T-helper 1 cell (primary cell): ENCODE data around the gene ATP11A.
A peak's percentile ranks its signal among the peaks of the same experiment; 100 is the strongest.
"Not testable (repeated sequence)": the region's sequence is repeated elsewhere in the genome, so short reads cannot be mapped to it uniquely, and the experiment has no call there.

Experiments
- DNase-seq, 5 donors: peaks; one replicate each; pipeline ENCODE4 v3.0.0-alpha.2; 2012 to 2020

ATP11A gene

DNA sequence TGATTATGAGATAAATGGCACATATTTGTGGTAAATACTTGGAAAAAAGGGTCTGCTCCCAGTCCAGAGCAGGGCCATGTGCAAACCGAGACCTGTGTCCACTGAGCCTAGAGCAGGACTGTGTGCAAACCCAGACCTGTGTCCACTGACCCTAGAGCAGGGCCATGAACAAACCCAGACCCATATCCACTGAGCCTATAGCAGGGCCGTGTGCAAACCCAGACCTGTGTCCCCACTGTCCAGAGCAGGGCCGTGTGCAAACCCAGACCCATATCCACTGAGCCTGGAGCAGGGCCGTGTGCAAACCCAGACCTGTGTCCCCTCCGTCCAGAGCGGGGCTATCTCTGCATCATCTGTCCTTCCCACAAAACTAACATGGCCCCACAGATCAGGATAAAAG lies 136.0 kb downstream of the ATP11A start:
- DNase-seq = no peak

DNA sequence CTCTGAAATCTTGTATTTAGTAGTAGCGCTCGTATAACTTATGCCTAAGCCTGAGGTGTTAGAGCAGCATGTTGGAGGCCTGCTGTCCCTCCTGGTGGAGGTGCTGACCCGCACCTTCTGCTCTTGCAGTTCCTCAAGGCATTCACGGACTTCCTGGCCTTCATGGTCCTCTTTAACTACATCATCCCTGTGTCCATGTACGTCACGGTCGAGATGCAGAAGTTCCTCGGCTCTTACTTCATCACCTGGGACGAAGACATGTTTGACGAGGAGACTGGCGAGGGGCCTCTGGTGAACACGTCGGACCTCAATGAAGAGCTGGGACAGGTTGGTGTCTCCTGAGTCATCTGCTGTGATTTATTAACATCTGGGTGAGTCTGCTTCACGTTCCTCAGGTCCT lies 136.7 kb downstream of the ATP11A start:
- DNase-seq = no peak

DNA sequence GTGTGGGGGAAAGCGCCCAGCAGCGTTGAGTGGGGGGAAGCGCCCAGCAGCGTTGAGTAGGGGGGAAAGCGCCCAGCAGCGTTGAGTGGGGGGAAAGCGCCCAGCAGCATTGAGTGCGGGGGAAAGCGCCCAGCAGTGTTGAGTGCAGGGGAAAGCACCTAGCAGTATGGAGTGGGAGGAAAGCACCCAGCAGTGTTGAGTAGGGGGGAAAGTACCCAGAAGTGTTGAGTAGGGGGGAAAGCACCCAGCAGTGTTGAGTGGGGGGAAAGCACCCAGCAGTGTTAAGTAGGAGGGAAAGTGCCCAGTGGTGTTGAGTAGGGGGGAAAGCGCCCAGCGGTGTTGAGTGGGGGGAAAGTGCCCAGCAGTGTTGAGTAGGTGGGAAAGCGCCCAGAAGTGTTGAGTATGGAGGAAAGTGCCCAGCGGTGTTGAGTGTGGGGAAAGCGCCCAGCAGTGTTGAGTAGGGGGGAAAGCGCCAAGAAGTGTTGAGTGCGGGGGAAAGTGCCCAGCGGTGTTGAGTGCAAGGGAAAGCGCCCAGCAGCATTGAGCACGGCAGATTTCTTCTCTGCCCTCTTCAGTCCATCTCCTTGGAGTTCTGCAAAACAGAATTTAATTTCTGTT lies 138.4 kb downstream of the ATP11A start:
- DNase-seq = no peak

DNA sequence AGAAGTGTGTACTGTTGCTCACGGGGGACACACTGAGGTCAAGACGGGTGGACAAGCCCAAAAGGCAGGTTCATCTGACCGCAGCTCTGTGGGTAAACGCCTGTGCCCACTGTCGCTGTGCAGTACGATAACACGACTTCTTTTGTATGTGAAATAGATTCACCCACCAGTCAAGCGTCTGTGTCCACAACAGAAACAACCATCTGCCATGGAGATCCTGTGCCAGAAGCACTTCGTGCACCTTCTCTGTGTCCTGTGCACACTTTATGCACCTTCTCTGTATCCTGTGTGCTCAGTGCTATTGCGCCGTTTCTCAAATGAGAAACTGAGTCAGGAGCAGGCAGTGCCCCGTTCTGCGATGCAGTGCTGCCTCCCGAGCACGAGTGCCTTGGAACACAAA lies 138.9 kb downstream of the ATP11A start:
- DNase-seq = no peak

DNA sequence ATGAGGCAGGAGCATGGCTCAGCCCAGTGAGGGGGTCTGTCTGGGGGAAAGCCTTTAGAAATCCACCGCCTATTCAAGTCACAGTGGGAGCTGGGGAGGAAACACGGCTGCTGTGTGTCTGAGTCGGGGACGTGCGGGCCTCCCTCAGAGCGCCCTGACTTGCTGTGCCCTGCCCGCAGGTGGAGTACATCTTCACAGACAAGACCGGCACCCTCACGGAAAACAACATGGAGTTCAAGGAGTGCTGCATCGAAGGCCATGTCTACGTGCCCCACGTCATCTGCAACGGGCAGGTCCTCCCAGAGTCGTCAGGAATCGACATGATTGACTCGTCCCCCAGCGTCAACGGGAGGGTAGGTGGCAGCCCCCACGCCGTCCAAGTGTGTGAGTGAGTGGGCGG lies 141.4 kb downstream of the ATP11A start:
- DNase-seq = no peak

DNA sequence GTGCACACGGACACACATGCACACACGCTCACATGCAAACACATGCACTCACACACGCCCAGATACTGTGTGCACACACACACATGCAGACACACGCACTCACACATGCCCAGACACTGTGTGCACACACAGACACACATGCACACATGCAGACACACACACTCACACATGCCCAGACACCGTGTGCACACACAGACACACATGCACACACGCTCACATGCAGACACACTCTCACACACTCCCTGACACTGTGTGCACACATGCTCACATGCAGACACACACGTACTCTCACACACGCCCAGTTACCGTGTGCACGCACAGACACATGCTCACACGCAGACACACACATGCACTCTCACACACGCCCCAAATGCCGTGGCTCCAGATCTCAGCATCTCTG lies 142.0 kb downstream of the ATP11A start:
- DNase-seq = no peak

DNA sequence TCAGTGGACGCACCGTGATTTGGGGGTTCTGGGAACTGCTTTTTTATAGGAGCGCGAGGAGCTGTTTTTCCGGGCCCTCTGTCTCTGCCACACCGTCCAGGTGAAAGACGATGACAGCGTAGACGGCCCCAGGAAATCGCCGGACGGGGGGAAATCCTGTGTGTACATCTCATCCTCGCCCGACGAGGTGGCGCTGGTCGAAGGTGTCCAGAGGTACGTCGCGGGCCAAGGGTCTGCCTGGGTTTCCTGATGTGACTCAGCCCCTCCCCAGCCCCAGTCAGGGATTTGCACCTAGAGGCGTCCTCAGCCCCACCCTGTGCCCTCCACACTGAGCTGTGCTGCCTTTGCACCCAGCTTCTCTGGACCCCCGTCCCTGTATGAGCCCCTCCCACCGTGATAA lies 143.0 kb downstream of the ATP11A start:
- no peak for DNase-seq

DNA sequence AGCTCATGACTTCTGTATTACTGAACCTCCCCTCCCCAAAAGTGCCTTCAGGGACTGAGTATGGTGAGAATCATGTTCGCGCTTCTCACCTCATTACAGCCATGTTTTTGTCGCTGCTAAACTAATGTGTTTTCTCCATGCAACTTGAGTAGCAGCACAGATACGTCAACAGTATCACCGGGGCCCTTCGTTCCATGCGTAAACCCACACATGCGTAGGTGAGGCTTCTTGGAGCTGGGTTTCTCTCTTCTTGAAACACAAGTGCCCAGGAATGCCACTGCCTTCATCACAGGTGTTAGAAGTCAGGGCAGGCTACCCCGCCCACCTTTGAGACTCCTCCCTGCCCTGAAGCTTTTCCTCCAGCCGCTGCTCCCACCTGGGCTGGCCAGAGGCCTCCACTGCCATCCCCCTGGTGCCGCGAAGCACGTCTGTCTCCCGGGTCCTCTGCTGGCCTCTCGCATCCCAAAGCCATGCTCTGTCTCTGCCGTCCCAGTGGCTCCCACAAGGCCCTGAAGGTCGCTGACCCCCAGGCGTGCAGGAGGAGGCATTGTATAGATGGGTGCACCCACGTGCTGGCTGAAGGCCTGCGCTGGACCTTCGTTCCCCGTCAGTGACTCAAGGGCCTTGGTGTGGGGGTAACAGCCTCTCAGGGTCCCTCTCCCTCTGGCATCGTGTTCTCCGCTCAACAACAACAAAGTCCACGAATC lies 143.9 kb downstream of the ATP11A start:
- DNase-seq = no peak

DNA sequence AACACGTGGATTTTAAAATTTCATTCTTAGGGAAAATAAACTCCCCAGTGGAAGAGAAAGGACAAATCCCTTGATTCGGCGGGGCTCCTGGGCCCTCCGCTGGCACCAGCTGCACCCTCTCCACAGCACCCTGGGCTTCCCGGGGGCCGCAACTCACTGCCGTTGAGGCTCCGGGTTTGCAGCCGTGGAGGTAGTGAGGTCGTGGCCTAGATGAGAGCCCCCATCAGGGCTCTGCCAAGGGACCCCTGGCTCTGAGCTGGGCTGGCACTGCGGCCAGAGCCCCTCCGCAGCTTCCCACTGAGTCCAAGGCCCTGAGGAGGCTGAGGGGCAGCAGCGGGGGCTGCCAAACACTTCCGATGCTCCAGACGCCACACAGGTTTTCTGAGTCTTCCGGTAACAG lies 145.5 kb downstream of the ATP11A start:
- no peak for DNase-seq

DNA sequence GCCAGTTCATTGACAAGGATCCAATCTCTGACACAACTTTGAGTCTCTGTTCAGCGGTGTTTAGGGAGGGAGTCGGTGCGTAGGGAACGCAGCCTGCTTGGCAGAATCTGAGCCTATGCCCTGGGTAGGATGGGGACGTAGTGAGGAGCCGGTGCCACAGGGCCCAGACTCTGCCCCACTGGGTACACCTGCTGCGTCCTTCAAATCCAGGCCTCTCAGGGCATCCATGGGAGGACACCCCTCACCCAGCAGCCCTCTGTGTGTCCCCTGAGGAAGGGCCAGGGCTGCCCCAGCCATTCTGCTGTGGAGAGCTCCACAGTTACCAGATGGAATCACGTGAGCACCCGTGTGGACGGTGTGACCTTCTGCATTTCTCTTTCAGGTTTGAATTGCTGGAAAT lies 146.0 kb downstream of the ATP11A start:
- no peak for DNase-seq

DNA sequence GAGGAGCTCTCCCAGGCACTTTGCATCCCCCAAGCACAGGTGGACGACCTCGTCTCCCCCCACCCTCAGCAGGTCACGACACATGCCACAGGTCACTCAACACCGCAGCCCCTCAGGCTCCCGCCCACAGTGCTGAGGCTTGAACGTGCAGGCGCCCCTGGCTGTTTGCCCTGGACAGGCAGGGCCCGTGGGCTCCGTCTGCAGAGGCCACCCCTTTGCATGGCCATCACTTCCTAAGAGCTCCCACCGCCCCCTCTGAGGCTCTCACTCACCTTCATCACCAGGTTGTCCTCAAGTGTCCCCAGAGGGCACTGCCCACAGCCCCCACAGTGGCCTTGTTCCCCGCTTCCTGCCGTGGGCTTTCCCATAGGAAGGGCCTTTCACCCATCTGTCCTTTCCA lies 147.1 kb downstream of the ATP11A start:
- DNase-seq = no peak

DNA sequence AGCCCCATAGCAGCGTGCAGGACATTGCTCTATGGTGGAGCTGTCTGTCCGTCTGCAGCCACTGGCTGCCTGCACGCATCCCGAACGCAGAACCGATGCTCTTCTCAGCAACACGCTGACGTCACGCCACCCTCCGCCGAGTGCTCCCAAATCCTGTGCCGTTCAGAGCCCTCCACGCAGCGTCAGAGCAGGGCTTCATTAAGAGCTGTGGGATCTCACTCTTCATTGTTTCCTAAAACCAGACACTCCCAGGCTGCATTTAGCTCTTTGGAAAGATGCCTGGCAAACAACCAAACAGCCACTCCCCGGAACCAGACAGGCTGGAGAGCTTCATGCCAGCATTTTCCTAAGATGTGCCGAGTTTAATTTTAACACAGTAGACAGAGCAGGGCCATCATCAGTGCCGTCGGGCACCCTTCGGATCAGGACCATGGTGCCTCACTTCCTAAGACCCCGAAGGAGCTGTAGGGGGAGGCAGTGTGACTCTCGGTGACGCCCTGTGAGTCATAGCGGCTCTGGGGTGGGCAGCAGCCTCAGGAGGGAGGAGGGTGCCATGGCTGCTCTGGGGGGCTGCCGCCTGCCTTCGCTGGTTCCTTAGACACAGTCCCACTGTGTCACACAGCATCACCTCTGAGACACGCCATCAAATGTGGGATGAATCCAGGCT lies 147.7 kb downstream of the ATP11A start:
- no peak for DNase-seq

DNA sequence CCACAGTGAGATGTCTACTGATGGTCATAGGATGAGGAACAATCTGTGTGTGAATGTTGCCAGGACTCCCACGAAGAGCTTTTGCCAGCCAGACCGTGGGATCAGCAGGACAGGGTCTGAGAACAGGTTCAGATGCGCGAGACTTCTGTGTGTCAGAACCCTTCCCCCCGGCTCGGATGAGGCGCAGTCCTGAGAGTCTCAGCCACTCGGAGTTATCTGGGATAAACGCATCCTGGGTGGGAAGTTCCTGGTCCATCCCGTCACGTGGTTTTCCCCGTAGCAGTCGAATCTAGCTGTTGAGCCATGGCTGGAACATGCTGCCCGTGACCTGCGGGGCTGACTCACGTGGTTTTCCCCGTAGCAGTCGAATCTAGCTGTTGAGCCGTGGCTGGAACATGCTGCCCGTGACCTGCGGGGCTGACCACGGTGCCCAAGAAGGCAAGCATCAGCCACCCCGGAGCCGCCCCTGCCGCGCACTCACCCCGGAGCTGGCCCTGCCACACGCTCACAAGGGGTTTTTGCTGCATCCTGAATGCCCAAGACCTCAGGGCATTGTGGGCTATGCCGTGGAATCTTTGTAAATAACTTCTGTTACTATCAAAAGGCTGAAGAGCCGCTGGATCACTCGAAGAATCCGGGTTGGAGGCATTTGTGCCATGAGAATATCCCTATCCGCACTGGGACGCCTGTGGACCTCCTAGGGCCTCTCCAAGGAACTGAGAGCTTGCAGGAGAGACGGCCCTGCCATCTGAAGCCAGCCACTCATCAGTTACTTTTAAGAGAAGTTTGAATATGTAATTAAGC lies 148.4 kb downstream of the ATP11A start:
- DNase-seq = no peak

DNA sequence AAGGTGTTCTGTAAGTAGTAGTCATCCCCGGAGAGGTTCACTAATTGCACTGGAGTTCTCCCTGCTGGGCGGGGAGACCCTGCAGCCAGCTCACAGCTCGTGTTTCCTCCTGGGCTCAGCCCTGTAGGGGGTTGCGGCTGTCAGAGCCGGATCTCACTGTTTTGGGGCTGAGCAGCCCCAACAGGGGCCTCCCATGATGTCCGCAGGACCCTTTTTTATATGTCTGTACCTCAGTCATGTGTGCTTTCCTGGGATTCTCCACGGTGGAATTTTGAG lies 148.9 kb downstream of the ATP11A start:
- DNase-seq = no peak

DNA sequence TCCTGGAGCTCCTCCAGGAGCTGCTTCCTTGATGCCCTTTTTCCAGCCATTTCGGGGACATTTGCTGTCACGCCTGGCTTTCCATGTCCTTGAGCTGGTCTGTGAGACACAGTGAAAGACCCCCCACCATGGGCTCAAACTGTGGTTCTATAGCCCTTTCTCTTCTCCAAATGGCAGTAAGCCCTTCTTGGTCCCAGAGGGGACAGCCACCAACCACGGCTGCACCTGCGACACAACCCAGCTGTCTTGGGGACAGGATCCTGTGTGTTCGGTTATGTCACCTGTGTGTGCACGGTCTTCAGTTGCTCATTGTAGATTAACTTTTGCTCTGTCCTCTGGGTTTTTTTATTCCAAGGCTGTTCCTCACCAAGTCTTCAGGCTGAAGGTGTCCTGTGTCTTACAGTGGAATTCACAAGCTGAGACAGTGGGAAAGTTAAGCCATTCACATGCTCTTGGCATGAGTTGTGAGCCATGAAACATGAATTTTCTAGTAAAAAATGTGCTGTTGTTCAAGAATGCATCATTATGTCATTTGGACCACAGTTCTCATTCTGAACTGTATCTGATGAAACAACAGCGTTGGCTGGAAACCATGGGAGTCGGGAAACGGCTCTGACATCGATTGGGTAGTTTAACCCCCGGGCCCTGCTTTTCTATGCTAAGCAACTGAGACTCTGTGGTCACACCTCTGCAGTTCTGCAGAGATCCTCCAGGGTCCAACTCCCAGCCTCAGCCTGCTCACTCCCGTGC lies 149.7 kb downstream of the ATP11A start:
- DNase-seq = no peak

DNA sequence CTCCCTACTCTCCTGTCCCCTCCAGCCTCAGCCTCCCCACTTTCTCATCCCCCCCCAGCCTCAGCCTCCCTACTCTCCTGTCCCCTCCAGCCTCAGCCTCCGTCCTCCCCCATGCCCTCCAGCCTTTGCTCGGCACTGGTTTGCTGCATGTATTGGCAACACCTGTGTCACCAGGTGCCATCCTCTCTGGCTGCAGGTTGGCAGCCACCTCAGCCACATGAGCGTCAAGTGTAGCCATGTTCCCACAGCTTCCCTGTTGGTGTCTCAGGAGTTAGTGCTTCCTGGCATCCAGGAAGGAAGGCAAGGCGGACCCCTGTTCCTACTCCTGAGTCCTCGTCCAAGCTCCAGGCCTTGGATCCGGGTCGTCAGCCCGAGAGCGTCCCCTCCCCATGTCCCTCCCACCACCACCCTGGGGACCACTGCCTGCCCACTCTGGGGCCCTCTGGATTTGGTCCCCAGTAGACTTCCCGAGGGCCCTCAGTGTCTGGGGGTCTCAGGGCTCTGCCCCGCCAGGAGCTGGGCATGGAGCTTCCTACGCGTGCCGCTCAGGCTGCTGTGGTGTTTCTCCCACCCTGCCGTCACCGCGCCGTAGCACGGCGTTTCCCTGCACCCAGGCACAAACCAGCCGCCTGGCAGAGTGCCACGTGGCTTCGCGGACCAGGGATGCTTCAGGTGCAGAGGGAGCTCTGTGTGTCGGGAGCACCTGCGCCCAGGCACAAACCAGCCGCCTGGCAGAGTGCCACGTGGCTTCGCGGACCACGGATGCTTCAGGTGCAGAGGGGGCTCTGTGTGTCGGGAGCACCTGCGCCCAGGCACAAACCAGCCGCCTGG lies 150.8 kb downstream of the ATP11A start:
- DNase-seq = no peak

DNA sequence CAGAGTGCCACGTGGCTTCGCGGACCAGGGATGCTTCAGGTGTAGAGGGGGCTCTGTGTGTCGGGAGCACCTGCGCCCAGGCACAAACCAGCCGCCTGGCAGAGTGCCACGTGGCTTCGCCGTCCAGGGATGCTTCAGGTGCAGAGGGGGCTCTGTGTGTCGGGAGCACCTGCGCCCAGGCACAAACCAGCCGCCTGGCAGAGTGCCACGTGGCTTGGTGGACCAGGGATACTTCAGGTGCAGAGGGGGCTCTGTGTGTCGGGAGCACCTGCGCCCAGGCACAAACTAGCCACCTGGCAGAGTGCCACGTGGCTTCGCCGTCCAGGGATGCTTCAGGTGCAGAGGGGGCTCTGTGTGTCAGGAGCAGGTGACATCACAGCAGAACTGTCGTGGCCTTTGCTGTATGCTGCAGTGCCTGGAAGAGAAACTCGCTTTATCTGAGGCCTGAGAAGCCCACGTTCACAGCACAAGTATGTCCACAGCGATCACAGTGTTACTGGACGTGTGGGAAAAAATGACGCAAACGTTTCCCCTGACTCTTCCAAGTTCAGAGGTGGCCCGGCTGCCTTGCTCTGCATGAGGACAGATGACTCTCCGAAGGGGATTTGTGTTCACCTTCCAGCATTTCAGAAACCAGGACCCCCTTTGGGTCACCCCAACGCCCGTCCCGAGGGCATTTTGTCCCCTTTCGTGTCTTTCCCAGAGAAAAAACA lies 151.6 kb downstream of the ATP11A start:
- DNase-seq = not testable (repeated sequence)

DNA sequence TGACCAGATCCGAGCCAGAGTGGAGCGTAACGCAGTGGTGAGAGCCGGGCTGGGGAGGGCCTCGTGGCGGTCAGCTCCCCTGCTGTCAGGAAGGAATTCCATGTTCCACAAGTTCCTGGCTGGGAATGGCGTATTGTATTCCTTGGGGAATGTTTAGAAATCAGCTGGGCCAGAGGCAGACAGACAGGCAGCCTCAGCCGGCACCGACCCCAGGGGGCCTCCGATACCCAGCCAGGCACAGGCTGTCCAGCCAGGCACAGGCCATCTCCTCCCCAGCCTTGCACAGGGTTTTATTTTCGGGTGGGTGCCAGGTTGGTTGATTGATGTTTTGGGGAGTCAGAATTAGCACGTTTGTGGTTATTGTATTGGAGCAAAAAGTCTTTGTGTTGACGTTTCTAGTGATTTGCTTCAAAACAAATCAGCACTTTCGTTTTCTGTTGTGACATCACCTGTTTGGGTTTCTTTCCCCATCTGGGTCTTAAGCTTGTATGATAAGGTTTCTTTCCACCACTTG lies 152.6 kb downstream of the ATP11A start:
- DNase-seq = peak in 1 of 5 donors; percentile 14

DNA sequence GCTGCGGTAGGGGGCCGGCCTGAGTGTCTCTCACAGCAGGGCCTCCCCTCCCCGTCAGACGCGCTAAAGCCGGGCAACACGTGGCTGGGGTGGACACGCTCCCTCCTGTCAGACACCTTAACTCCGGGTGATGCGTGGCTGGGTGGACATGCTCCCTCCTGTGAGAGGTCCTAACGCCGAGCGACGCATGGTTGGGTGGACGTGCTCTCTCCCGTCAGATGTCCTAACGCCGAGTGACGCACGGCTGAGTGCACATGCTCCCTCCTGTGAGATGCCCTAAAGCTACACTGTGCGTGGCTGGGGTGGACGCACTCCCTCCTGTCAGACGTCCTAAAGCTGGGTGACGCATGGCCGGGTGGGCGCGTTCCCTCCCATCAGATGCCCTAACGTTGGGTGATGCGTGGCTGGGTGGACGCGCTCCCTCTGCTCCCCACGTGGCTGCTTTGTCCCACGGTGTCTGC lies 153.1 kb downstream of the ATP11A start:
- no peak for DNase-seq

DNA sequence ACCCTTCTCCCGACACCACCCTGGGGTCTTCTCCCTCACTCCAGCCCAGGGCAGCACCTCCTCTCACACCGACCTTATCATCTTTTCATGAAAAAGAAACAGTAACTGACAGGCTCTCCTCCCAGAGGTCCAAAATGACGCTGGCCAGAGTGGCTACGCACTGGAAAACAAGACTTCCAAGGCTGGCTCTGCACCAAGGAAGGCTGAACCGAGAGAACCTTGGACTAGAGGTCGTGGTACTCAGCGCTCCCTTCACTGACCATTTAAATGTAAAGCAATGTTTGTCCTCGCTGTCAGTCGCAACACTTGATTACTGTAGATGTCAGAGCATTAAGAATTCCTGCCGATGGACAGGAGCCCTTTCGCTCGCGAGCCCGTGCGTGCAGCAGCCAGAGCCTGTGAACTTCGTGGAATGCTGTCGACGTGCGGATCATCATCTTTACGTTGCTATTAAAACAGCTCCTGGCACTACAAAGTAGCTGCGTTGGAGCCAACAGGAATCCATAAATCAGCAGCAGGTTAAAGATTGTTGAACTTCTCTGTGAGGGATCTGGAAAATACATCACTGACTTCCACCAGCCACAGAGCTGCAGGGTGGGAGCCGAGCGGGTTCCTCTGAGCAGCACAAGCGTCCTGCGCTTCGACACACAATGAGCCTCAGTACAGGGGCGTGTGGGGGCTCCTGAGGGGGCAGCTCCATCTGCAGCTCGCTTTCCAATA lies 153.7 kb downstream of the ATP11A start:
- no peak for DNase-seq
